HepG2 (cell line): ENCODE data around the gene HOXD4. TPM values are rescaled to one million over a fixed set of nuclear protein-coding genes. Genes with fewer than 3 reads are reported as not detected.

Experiments used
- DPF2 ChIP-seq: sonication (generic); formaldehyde crosslinking; IDR thresholded peaks from 2 replicates; pipeline ENCODE4 v1.4.0; 2020; ENCODE audit warnings: mild to moderate bottlenecking, low read depth, missing genetic modification reagents, borderline replicate concordance
- HIC2 ChIP-seq: sonication (generic); formaldehyde crosslinking; IDR thresholded peaks from 2 replicates; pipeline ENCODE4 v1.9.0; 2022; ENCODE audit warnings: low read depth, missing genetic modification reagents
- IRF1 ChIP-seq: sonication (generic); formaldehyde crosslinking; IDR thresholded peaks from 2 replicates; pipeline ENCODE4 v1.4.0; 2020; ENCODE audit warnings: low read depth, mild to moderate bottlenecking, missing genetic modification reagents
- SALL1 ChIP-seq: sonication (generic); formaldehyde crosslinking; IDR thresholded peaks from 2 replicates; pipeline ENCODE4 v1.8.0; 2022; ENCODE audit warnings: mild to moderate bottlenecking, missing genetic modification reagents
- ZNF800 ChIP-seq: sonication (generic); formaldehyde crosslinking; IDR thresholded peaks from 2 replicates; pipeline ENCODE4 v1.4.0; 2020; ENCODE audit warnings: missing genetic modification reagents
- polyA plus RNA-seq, 8 experiments: library from polyadenylated mRNA; depleted of rRNA in 3 of 8; stranded (reverse) in 7 of 8; unstranded in 1 of 8; fragments of >200 nt; fragmentation: Illumina TruSeq in 4 of 8; extraction: Trizol in 4 of 8; gene quantifications; 2 replicates each; pipeline versions ENCODE4 v1.2.1 to v1.2.3, GENCODE V29; 2011 to 2016; ENCODE audit warnings: low read depth in 4 of 8, missing spikeins in 1 of 8, mixed read lengths in 1 of 8; ENCODE audit not compliant: insufficient read depth in 1 of 8
- total RNA-seq, 5 experiments: library from RNA; depleted of rRNA; stranded (reverse); fragments of >200 nt; fragmentation: Illumina TruSeq; extraction: Trizol; gene quantifications; 2 replicates each; pipeline ENCODE4 v1.2.3, GENCODE V29; 2016; ENCODE audit warnings: low read depth in 1 of 5

HOXD4 gene
- total and polyA plus RNA-seq, 2 of the 13 experiments (the other 11 are each of a cell fraction or from before 2014, with no cell fraction given), result not detected

GRCh38 chr2:176172895-176173566, 21.7 kb downstream of the HOXD4 start (continued):
- peak; percentile 75; the same call in 1 of the 2 replicates for TF ChIP-seq SALL1 (CRISPR knock-in tag)
- TF ChIP-seq HIC2, result peak; percentile 38; the same call in 1 of the 2 replicates
- TF ChIP-seq ZNF800, result peak; percentile 78; the same call in 1 of the 2 replicates
- TF ChIP-seq IRF1 (CRISPR knock-in tag), result no peak
- 0 out of 2 replicates have a peak, but pooled peaks have one; percentile 29 for TF ChIP-seq DPF2 (CRISPR knock-in tag)
